Epithelial cell of esophagus (primary cell): Measurements from ENCODE around the gene METTL24.

Experiments
- DNase-seq: peaks from one replicate; pipeline ENCODE4 v3.0.0; 2010; ENCODE audit warnings: low read depth
- H3K4me3 ChIP-seq: 2 replicates; pipeline ENCODE4 v1.5.1; 2011; ENCODE audit warnings: mild to moderate bottlenecking, low read length, control low read depth
- CTCF ChIP-seq: IDR thresholded peaks from 2 replicates; pipeline ENCODE4 v1.5.1; 2011; ENCODE audit warnings: low read depth, mild to moderate bottlenecking, low read length, control low read depth, inconsistent platforms; ENCODE audit not compliant: insufficient read depth; ENCODE audit errors: missing control alignments

Gene METTL24, protein sequence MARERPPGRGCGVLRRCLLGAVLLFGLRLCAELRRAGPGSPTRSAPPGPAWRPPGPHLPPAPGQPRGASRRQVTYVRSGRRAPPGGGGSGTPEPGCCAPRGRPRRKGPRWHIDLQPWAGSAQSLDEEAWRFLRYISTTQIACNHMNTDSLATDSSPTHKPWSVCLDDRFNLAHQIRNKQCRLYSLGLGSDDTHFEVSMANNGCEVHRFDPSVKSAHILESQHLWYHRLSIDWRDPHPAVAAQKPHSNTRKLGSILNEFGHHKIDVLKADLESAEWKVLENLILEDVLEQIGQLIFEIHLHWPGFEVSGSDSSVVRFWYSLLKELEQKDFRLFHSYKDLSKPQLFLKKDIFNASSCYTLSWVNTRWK

GRCh38 chr6:110357664-110358552 is at the start of gene METTL24:
METTL24 (minus strand) TSS chr6:110358349; CDS start chr6:110358272, 77 bp downstream.
- peak within 1 kb of the TSS; percentile 25 for H3K4me3 ChIP-seq
- DNase-seq: no peak

DNA sequence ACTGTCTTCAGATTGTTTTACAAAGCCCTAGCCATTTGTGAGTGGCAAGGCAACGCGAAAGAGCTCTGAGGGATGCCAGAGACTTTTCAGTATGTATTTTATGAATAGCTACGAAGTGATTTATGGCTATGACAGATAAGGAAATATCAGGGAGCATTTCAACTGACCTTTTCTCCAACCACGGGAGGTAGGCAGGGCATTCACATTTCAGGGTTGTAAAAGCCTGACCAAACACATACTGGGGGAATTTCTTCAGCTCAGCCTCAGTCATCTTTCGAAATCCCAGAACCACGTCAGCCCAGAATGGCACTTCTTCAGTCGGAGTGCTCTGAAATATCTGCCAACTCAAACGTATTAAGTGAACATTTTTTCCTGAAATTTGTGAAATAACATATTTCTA is 46.5 kb upstream of the METTL24 start:
- no peak for TF ChIP-seq CTCF
- no peak overlapping the region for H3K4me3 ChIP-seq
- no peak for DNase-seq

More at GRCh38 chr6:110357664-110358552, at the start of gene METTL24:
- no peak for TF ChIP-seq CTCF

- DNase-seq: no peak
- H3K4me3 ChIP-seq: no peak overlapping the region
- TF ChIP-seq CTCF: no peak
Observed at GRCh38 chr6:110401585-110402176, 43.5 kb upstream of the METTL24 start.

- TF ChIP-seq CTCF: no peak
Observed at GRCh38 chr6:110400208-110400607, 42.1 kb upstream of the METTL24 start.

GRCh38 chr6:110399219-110400071 is 41.3 kb upstream of the METTL24 start:
- no peak for TF ChIP-seq CTCF
- peak overlapping the region; percentile 39 for H3K4me3 ChIP-seq
- DNase-seq: peak; percentile 6

More at GRCh38 chr6:110400208-110400607, 42.1 kb upstream of the METTL24 start:
- DNase-seq: no peak
- peak overlapping the region; percentile 39 for H3K4me3 ChIP-seq

- peak; percentile 11 for DNase-seq
- TF ChIP-seq CTCF: no peak
- no peak overlapping the region for H3K4me3 ChIP-seq
Observed at GRCh38 chr6:110398778-110399177, 40.6 kb upstream of the METTL24 start.
